C4-2B (cell line): ENCODE measurements around the gene TFB1M.

ENCODE experiments used
- H3K27ac ChIP-seq: fragments of 450-650 bp; 2 replicates; pipeline ENCODE4 v1.5.1; 2017
- ZFX ChIP-seq: fragments of 450-650 bp; IDR thresholded peaks from 2 replicates; pipeline ENCODE4 v1.6.1; 2017
- TF ChIP-seq, protein P1 (sequence below): fragments of 450-650 bp; conservative IDR thresholded peaks from 2 replicates; pipeline ENCODE4 v1.5.1; 2017; ENCODE audit warnings: mild to moderate bottlenecking

Gene TFB1M

DNA sequence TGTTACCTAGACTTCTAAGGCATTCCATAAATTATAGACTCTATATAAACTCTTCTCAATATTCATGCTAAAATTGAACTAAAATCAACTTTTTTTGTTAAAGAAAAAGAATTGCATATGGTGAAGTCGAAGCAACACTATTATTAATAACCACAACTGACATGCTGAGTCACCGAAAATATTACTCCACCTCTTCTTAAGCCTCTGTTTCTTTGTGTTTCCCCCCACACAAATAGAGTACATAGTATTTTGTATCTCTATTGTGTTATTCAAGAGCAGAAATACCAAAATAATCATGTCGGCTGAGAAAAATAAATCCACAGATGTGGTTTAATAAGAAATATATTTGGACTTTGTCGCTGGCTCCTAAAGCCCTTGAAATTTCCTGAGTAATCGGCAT, 23.8 kb downstream of the TFB1M start:
- TF ChIP-seq, protein P1, sequence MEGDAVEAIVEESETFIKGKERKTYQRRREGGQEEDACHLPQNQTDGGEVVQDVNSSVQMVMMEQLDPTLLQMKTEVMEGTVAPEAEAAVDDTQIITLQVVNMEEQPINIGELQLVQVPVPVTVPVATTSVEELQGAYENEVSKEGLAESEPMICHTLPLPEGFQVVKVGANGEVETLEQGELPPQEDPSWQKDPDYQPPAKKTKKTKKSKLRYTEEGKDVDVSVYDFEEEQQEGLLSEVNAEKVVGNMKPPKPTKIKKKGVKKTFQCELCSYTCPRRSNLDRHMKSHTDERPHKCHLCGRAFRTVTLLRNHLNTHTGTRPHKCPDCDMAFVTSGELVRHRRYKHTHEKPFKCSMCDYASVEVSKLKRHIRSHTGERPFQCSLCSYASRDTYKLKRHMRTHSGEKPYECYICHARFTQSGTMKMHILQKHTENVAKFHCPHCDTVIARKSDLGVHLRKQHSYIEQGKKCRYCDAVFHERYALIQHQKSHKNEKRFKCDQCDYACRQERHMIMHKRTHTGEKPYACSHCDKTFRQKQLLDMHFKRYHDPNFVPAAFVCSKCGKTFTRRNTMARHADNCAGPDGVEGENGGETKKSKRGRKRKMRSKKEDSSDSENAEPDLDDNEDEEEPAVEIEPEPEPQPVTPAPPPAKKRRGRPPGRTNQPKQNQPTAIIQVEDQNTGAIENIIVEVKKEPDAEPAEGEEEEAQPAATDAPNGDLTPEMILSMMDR: no peak
- no peak for TF ChIP-seq ZFX
- no peak overlapping the region for H3K27ac ChIP-seq

DNA sequence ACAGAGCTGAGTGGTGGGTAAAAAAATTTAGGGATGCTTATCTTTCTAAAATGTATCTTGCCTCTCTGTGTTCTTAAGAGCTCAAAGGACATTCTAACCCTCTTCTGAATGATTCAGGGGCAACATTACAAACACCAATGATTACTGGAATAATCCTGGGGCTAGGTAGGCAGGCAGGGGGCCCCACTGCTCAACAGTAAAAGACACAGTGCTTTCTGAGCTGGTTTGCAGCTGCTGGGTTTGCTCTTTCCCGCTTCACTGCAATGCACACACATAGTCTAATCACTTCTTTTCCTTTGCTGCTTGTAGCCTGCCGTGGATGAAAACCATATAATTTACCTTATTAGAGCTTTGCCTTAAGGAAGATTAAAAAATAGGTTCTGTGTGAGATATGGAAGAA, 26.5 kb downstream of the TFB1M start:
- TF ChIP-seq, protein P1: no peak
- TF ChIP-seq ZFX: no peak
- H3K27ac ChIP-seq: no peak overlapping the region

DNA sequence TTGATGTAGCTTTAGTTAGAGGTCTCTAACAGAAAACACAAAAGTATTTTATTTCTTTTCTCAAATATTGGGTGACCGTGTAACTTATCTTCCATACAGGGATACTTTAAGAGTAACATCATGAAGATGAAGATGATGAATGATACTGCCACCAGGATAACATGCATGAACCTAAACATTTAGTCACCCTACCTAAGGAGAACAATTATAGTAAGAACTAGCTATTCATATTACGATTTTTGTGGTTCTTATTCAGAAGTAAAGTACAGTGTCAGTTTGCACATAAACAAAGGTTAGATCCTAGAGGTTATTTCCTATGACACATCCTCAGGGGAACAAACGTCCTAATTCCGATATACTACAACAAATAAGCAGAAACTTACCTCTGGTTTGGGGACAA, 29.5 kb downstream of the TFB1M start:
- TF ChIP-seq ZFX: no peak
- TF ChIP-seq, protein P1: no peak

DNA sequence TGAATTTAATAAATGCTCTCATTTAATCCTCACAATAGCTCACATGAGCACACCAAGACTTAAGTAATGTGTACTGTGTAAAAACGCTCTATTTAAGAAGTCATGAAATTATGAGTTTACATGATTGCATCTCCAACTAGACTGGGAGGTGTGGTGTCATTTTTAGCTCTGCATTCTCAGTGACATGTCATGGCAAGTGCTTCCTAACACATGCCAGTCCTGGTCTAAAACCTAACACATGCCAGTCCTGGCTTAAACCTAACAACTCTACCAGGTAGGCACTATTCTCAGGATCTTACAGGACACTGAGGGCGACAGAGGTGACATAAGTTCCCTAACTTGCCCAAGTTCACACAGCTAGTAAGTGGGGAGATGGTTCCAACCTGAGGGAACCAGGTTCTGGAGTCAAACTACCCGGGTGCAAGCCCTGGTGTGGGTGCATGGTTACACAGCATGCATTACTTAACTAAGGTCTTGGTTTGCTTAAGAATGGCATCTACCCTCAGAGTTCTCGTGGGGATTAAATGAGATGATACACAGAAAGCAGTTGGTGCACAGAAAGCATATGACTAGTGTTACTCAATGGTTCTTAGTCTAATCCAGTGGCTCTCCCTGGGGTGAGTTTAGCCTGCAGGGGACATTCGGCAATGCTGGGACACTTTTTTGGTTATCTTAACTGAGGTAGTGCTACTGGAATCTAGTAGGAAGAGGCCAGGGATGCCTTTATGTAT, 35.8 kb downstream of the TFB1M start:
- no peak for TF ChIP-seq ZFX
- TF ChIP-seq, protein P1: no peak
- H3K27ac ChIP-seq: no peak overlapping the region

More for the DNA sequence above, 29.5 kb downstream of the TFB1M start:
- H3K27ac ChIP-seq: no peak overlapping the region

DNA sequence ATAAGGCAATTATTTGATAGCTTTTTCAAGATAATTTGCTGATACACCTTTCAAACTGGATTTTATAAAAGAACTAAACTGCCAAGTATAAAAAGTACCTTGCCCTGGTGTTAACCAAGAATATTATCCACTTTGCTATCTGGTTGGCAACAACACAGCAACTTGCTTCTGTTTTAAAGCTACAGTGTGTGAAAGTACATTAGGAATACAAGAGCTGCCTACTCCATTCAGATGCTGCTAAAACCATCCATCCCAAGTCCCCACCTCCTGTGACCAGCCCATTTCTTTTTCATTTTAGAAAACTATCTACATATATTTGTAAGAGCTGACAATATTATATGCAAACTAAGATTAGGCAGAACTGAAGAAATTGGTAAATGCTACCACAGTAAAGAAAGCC, 37.6 kb downstream of the TFB1M start:
- TF ChIP-seq ZFX: no peak
- TF ChIP-seq, protein P1: no peak
- H3K27ac ChIP-seq: no peak overlapping the region

DNA sequence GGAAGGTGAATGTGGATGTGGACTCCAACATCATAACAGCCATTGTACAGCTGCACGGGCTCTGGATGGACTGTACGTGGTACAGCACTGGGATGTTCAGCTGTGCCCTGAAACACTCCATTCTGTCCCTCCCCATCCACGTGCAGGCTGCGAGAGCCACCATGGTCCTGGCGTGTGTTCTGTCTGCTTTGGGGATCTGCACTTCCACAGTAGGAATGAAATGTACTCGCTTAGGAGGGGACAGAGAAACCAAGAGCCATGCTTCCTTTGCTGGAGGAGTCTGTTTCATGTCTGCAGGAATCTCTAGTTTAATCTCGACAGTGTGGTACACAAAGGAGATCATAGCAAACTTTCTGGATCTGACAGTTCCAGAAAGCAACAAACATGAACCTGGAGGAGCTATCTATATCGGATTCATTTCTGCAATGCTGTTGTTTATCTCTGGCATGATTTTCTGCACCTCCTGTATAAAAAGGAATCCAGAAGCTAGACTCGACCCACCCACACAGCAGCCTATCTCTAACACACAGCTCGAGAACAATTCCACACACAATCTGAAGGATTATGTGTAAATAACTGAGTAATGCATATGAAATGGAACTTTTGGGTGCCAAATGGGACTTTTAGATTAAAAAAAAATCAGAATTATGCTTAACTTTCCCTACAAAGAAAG, 38.3 kb downstream of the TFB1M start:
- H3K27ac ChIP-seq: no peak overlapping the region
- no peak for TF ChIP-seq ZFX

DNA sequence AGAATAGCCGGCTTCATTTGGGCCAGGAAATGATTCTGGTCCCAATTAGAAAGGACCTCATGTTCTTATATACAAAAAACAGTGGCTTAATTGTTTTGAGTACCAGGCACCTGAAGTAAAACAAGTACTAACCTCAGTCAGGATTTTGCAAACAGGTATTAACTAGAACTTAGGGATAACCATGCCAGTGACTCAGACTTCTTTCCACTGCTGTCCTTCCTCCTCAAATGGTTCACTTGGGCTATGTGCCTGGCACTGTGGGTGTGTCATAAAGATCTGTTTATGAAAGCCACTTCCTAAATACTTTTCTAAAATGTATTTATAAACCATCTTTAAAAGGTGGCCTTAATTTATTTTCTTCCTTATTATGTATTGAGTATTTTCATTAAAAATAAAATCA, 39.8 kb downstream of the TFB1M start:
- no peak overlapping the region for H3K27ac ChIP-seq
- no peak for TF ChIP-seq ZFX
- TF ChIP-seq, protein P1: no peak
